HepG2 (cell line): Measurements from ENCODE around the gene ACP7. TPM values are rescaled to one million over a fixed set of nuclear protein-coding genes. Genes with fewer than 3 reads are reported as not detected.

Source experiments
- BORCS8-MEF2B ChIP-seq: sonication (generic); formaldehyde crosslinking; IDR thresholded peaks from 2 replicates; pipeline ENCODE4 v1.8.0; 2022; ENCODE audit warnings: mild to moderate bottlenecking, missing genetic modification reagents
- DNMT3B ChIP-seq: conservative IDR thresholded peaks from 2 replicates; pipeline ENCODE4 v1.6.1; 2016; ENCODE audit warnings: missing biosample characterization, control low read depth
- FOSL2 ChIP-seq: sonication (generic); formaldehyde crosslinking; IDR thresholded peaks from 2 replicates; pipeline ENCODE4 v1.4.0; 2020; ENCODE audit warnings: missing genetic modification reagents
- FOXC1 ChIP-seq: sonication (generic); formaldehyde crosslinking; IDR thresholded peaks from 2 replicates; pipeline ENCODE4 v1.8.0; 2022; ENCODE audit warnings: mild to moderate bottlenecking, missing genetic modification reagents, borderline replicate concordance
- HOXA3 ChIP-seq: sonication (generic); formaldehyde crosslinking; IDR thresholded peaks from 2 replicates; pipeline ENCODE4 v1.5.0; 2020; ENCODE audit warnings: missing genetic modification reagents
- HOXA7 ChIP-seq: sonication (generic); formaldehyde crosslinking; IDR thresholded peaks from 2 replicates; pipeline ENCODE4 v1.8.1; 2022; ENCODE audit warnings: mild to moderate bottlenecking, missing genetic modification reagents, moderate library complexity
- MAFF ChIP-seq: IDR thresholded peaks from 2 replicates; pipeline ENCODE4 v1.6.1; 2011; ENCODE audit warnings: low read depth, low read length, improper control_type of control experiment
- MATR3 ChIP-seq: sonication (generic); formaldehyde crosslinking; IDR thresholded peaks from 2 replicates; pipeline ENCODE4 v1.4.0; 2020; ENCODE audit warnings: missing genetic modification reagents
- MAZ ChIP-seq, 2 experiments: sonication (generic) in 1 of 2; formaldehyde crosslinking in 1 of 2; IDR thresholded peaks; 2 replicates each; pipeline versions ENCODE4 v1.5.0 to v1.6.1; 2012 to 2020; ENCODE audit warnings: low read depth in 2 of 2, mild to moderate bottlenecking in 2 of 2, borderline replicate concordance in 1 of 2, improper control_type of control experiment in 1 of 2, low read length in 1 of 2, missing genetic modification reagents in 1 of 2, moderate library complexity in 1 of 2
- MTF1 ChIP-seq: sonication (generic); formaldehyde crosslinking; IDR thresholded peaks from 2 replicates; pipeline ENCODE4 v1.5.0; 2020; ENCODE audit warnings: missing genetic modification reagents
- SMAD3 ChIP-seq: sonication (generic); formaldehyde crosslinking; IDR thresholded peaks from 2 replicates; pipeline ENCODE4 v1.4.0; 2020; ENCODE audit warnings: missing genetic modification reagents
- SPEN ChIP-seq: sonication (generic); formaldehyde crosslinking; IDR thresholded peaks from 2 replicates; pipeline ENCODE4 v1.5.1; 2020; ENCODE audit warnings: low read depth, mild to moderate bottlenecking, missing genetic modification reagents
- SRSF9 ChIP-seq: fragments of 200-400 bp; formaldehyde crosslinking; IDR thresholded peaks from 2 replicates; pipeline ENCODE4 v1.6.1; 2018; ENCODE audit warnings: borderline replicate concordance, mild to moderate bottlenecking, low read depth, low read length; ENCODE audit not compliant: insufficient read depth, poor library complexity, severe bottlenecking
- YEATS4 ChIP-seq: sonication (generic); formaldehyde crosslinking; IDR thresholded peaks from 2 replicates; pipeline ENCODE4 v1.4.0; 2020; ENCODE audit warnings: missing genetic modification reagents, borderline replicate concordance
- ZNF143 ChIP-seq: sonication (generic); formaldehyde crosslinking; IDR thresholded peaks from 2 replicates; pipeline ENCODE4 v1.4.0; 2020; ENCODE audit warnings: missing genetic modification reagents
- ZNF326 ChIP-seq: sonication (generic); formaldehyde crosslinking; IDR thresholded peaks from 2 replicates; pipeline ENCODE4 v1.4.0; 2020; ENCODE audit warnings: missing genetic modification reagents, borderline replicate concordance
- ZNF451 ChIP-seq: sonication (generic); formaldehyde crosslinking; IDR thresholded peaks from 2 replicates; pipeline ENCODE4 v1.5.0; 2020; ENCODE audit warnings: mild to moderate bottlenecking, missing genetic modification reagents
- polyA plus RNA-seq, 8 experiments: library from polyadenylated mRNA; depleted of rRNA in 3 of 8; stranded (reverse) in 7 of 8; unstranded in 1 of 8; fragments of >200 nt; fragmentation: Illumina TruSeq in 4 of 8; extraction: Trizol in 4 of 8; gene quantifications; 2 replicates each; pipeline versions ENCODE4 v1.2.1 to v1.2.3, GENCODE V29; 2011 to 2016; ENCODE audit warnings: low read depth in 4 of 8, missing spikeins in 1 of 8, mixed read lengths in 1 of 8; ENCODE audit not compliant: insufficient read depth in 1 of 8
- total RNA-seq, 5 experiments: library from RNA; depleted of rRNA; stranded (reverse); fragments of >200 nt; fragmentation: Illumina TruSeq; extraction: Trizol; gene quantifications; 2 replicates each; pipeline ENCODE4 v1.2.3, GENCODE V29; 2016; ENCODE audit warnings: low read depth in 1 of 5
- TF ChIP-seq, protein P1 (sequence below): sonication (generic); formaldehyde crosslinking; conservative IDR thresholded peaks from 2 replicates; pipeline ENCODE4 v1.4.0; 2020; ENCODE audit warnings: missing genetic modification reagents
- TF ChIP-seq, protein P2 (sequence below): sonication (generic); formaldehyde crosslinking; IDR thresholded peaks from 2 replicates; pipeline ENCODE4 v1.5.0; 2020; ENCODE audit warnings: missing genetic modification reagents, mild to moderate bottlenecking, borderline replicate concordance
- TF ChIP-seq, protein P3 (sequence below): sonication (generic); formaldehyde crosslinking; IDR thresholded peaks from 2 replicates; pipeline ENCODE4 v1.5.0; 2020; ENCODE audit warnings: missing genetic modification reagents
- TF ChIP-seq, protein P4 (sequence below): sonication (generic); formaldehyde crosslinking; IDR thresholded peaks from 2 replicates; pipeline ENCODE4 v1.8.1; 2023; ENCODE audit warnings: mild to moderate bottlenecking, missing genetic modification reagents
- TF ChIP-seq, protein P5 (sequence below): sonication (generic); formaldehyde crosslinking; IDR thresholded peaks from 2 replicates; pipeline ENCODE4 v1.4.0; 2020; ENCODE audit warnings: missing genetic modification reagents

ACP7 gene
- total and polyA plus RNA-seq, 2 of the 13 experiments (the other 11 are each of a cell fraction or from before 2014, with no cell fraction given): not detected

DNA sequence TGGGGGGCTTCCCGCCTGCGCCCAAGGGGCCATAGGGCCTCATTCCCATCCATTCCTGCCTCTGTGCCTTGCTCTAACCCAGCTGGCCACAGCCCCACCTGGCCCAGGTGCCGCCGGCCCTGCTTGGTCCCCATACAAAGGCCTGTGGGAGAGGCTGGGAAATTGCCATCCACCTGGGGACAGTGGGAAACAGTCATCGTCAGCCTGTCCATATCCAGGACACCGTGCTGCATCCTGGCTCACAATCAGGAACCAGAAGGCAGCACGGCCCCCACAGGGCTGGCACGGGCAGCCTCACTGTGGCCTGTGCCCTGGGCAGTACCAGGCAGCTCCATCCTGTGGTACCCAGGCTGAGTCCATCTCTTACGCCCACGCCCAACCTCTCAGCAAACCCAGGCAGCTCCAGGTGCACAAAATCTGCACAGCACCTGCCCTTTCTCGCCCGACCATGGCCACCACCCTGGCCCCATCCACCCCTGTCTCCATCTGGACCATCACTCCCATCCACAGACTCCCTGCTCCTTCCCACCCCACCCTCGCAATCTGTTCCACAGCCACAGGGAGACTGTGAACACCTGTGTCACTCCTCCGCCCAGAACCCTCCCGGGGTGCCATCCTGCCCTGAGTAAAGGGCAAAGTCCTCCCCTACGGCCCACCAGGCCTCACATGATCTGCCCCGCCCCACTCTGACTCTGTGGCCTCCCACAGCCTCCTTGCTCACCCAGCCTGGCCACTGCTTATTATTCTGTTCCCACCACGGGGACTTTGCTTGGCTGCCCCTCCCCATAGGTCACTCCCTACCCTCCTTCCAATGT, 30.7 kb upstream of the ACP7 start (continued):
- TF ChIP-seq, protein P1, sequence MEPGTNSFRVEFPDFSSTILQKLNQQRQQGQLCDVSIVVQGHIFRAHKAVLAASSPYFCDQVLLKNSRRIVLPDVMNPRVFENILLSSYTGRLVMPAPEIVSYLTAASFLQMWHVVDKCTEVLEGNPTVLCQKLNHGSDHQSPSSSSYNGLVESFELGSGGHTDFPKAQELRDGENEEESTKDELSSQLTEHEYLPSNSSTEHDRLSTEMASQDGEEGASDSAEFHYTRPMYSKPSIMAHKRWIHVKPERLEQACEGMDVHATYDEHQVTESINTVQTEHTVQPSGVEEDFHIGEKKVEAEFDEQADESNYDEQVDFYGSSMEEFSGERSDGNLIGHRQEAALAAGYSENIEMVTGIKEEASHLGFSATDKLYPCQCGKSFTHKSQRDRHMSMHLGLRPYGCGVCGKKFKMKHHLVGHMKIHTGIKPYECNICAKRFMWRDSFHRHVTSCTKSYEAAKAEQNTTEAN: no peak
- TF ChIP-seq ZNF451 (CRISPR knock-in tag) (0 out of 2 replicates have a peak, but pooled peaks have one; percentile 56), YEATS4 (CRISPR knock-in tag) (no peak), HOXA7 (CRISPR knock-in tag) (no peak), DNMT3B (CRISPR knock-in tag) (no peak), SPEN (CRISPR knock-in tag) (0 out of 2 replicates have a peak, but pooled peaks have one; percentile 30), MAZ (IDR thresholded peaks at IDR 0.05; ENCODE audit: borderline replicate concordance, low read depth, low read length) (no peak), MAZ (CRISPR knock-in tag; IDR thresholded peaks at IDR 0.05; ENCODE audit: low read depth) (0 out of 2 replicates have a peak, but pooled peaks have one; percentile 38), SMAD3 (CRISPR knock-in tag) (no peak), MAFF (no peak), HOXA3 (CRISPR knock-in tag) (peak; percentile 48; the same call in 1 of the 2 replicates), MTF1 (CRISPR knock-in tag) (no peak), ZNF143 (no peak), ZNF326 (CRISPR knock-in tag) (no peak), BORCS8-MEF2B (CRISPR knock-in tag) (no peak), FOSL2 (CRISPR knock-in tag) (peak; percentile 45; the same call in 1 of the 2 replicates), MATR3 (CRISPR knock-in tag) (no peak), FOXC1 (CRISPR knock-in tag) (0 out of 2 replicates have a peak, but pooled peaks have one; percentile 28), SRSF9 (no peak)
- TF ChIP-seq, protein P2, sequence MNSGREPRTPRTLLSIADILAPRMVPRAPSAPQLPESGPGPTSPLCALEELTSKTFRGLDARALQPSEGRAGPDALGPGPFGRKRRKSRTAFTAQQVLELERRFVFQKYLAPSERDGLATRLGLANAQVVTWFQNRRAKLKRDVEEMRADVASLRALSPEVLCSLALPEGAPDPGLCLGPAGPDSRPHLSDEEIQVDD (CRISPR knock-in tag): no peak
- TF ChIP-seq, protein P3, sequence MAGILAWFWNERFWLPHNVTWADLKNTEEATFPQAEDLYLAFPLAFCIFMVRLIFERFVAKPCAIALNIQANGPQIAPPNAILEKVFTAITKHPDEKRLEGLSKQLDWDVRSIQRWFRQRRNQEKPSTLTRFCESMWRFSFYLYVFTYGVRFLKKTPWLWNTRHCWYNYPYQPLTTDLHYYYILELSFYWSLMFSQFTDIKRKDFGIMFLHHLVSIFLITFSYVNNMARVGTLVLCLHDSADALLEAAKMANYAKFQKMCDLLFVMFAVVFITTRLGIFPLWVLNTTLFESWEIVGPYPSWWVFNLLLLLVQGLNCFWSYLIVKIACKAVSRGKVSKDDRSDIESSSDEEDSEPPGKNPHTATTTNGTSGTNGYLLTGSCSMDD (CRISPR knock-in tag): no peak
- TF ChIP-seq, protein P4, sequence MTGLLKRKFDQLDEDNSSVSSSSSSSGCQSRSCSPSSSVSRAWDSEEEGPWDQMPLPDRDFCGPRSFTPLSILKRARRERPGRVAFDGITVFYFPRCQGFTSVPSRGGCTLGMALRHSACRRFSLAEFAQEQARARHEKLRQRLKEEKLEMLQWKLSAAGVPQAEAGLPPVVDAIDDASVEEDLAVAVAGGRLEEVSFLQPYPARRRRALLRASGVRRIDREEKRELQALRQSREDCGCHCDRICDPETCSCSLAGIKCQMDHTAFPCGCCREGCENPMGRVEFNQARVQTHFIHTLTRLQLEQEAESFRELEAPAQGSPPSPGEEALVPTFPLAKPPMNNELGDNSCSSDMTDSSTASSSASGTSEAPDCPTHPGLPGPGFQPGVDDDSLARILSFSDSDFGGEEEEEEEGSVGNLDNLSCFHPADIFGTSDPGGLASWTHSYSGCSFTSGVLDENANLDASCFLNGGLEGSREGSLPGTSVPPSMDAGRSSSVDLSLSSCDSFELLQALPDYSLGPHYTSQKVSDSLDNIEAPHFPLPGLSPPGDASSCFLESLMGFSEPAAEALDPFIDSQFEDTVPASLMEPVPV (CRISPR knock-in tag): peak; percentile 49; the same call in 1 of the 2 replicates
- TF ChIP-seq, protein P5, sequence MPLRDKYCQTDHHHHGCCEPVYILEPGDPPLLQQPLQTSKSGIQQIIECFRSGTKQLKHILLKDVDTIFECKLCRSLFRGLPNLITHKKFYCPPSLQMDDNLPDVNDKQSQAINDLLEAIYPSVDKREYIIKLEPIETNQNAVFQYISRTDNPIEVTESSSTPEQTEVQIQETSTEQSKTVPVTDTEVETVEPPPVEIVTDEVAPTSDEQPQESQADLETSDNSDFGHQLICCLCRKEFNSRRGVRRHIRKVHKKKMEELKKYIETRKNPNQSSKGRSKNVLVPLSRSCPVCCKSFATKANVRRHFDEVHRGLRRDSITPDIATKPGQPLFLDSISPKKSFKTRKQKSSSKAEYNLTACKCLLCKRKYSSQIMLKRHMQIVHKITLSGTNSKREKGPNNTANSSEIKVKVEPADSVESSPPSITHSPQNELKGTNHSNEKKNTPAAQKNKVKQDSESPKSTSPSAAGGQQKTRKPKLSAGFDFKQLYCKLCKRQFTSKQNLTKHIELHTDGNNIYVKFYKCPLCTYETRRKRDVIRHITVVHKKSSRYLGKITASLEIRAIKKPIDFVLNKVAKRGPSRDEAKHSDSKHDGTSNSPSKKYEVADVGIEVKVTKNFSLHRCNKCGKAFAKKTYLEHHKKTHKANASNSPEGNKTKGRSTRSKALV: no peak
